Esophagus squamous epithelium (tissue), 5 donors: ENCODE results near the gene HOXB6. TPM values are rescaled to one million over a fixed set of nuclear protein-coding genes. Genes with fewer than 3 reads are reported as not detected.
A peak's percentile ranks its signal among the peaks of the same experiment; 100 is the strongest.

ENCODE experiments used
- DNase-seq: peaks from one replicate; lab custom pipeline; 2025; lab: John Stamatoyannopoulos, UW
- H3K27ac ChIP-seq, 4 donors: fragments of 200-600 bp; sonication (generic); one replicate each; pipeline ENCODE4 v1.5.1; 2016 to 2019; ENCODE audit warnings: mild to moderate bottlenecking in 1 of 4
- H3K27me3 ChIP-seq, 4 donors: fragments of 200-600 bp; sonication (generic); 1 replicate in 3 of 4; 2 replicates in 1 of 4; pipeline versions ENCODE4 v1.5.1 to v1.6.0; 2017 to 2021; ENCODE audit warnings: antibody characterized with exemption in 1 of 4
- H3K36me3 ChIP-seq, 3 donors: fragments of 200-600 bp; sonication (generic); one replicate each; pipeline ENCODE4 v1.5.1; 2016 to 2019
- H3K4me1 ChIP-seq, 3 donors: fragments of 200-600 bp; sonication (generic); one replicate each; pipeline ENCODE4 v1.5.1; 2017 to 2019
- H3K4me3 ChIP-seq, 4 donors: fragments of 200-600 bp; sonication (generic); 1 replicate in 3 of 4; 2 replicates in 1 of 4; pipeline ENCODE4 v1.5.1; 2016 to 2019; ENCODE audit warnings: mild to moderate bottlenecking in 2 of 4, moderate library complexity in 1 of 4
- H3K9me3 ChIP-seq, 3 donors: fragments of 200-600 bp; sonication (generic); one replicate each; pipeline ENCODE4 v1.5.1; 2016 to 2019
- CTCF ChIP-seq, 6 experiments: fragments of 450-650 bp in 4 of 6; fragments of 200-600 bp in 2 of 6; sonication (generic) in 2 of 6; IDR thresholded peaks; one replicate each; pipeline ENCODE4 v1.5.1; 2016 to 2019; ENCODE audit warnings: antibody characterized with exemption in 6 of 6, mild to moderate bottlenecking in 4 of 6, moderate library complexity in 4 of 6
- POLR2A ChIP-seq, 4 donors: fragments of 450-650 bp; IDR thresholded peaks; one replicate each; pipeline ENCODE4 v1.6.1; 2017; ENCODE audit warnings: antibody characterized with exemption in 4 of 4, mild to moderate bottlenecking in 4 of 4, moderate library complexity in 3 of 4
- WGBS, 2 donors: methylation state at CpG; one replicate each; pipeline ENCODE4 v1.1.5; 2018; 5-methylcytosine and 5-hydroxymethylcytosine counted together
- intact Hi-C: fragments of 100-400 bp; cut with DNase I; formaldehyde crosslinking; loops from one replicate; pipeline ENCODE4 v1.15.0; 2022
- total RNA-seq, 4 donors: library from RNA; depleted of rRNA; stranded (reverse); fragments of >200 nt; gene quantifications; one replicate each; pipeline ENCODE4 v1.1.0, GENCODE V29; 2016
- donor health status: DM: yes; HTN: yes; CAD: no.

The HOXB6 gene
- total RNA-seq, 4 donors from 2014 or later = 1.3 to 3.1 TPM; not detected in 2

DNA sequence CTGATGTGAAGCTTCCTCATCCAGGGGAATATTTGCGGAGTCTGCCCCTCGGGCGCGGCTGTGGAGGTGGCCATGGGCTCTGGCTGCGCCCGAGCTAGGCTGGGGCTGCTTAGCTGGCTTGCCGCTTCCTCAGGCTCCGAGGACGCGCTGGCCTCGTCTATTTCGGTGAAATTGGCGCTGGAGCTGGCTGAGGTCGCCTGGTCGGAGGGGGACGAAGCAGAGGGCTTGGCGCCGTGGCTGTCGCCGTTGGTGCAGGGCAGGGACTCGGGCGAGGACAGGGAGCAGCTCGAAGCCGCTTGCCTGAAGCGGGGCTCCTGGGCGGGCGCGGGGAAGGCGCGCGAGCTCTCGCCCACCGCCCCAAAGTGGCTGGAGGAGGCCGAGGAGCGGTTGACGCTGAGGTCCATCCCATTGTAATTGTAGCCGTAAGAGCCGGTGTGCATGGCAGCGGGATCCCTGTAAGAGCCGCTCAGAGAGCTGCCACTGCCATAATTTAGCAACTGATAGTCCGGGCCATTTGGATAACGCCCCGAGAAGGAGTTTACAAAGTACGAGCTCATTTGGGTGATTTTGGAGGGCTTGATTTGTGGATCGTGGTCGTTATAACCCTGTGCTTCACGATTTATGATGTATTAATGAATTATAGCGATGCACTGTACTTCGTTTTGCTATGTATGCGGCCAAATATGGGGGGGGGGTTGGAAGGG is 11.5 kb downstream of the HOXB6 start, which contains the start of gene HOXB5:
HOXB5 (minus strand) TSS at position 654 of the 704 bp plus-strand sequence; CDS start at position 557, 97 bp downstream.
- Histone ChIP-seq H3K27ac (peak within 1 kb of the TSS; percentile 11 to 69 (median 33)), H3K36me3 (no peaks in the 10 kb centered on the region), H3K4me3 (peak within 1 kb of the TSS; percentile 25 to 71 (median 42)), H3K27me3 (peaks cover 0 to 100% (median 41%) of the 10 kb centered on the region in 4 donors), H3K9me3 (no peaks in the 10 kb centered on the region), H3K4me1 (peaks cover 19 to 55% (median 45%) of the 10 kb centered on the region in 3 donors)
- WGBS, 2 donors = 3 to 5% methylated on average over 14 to 25 of the region's 50 CpGs
- no peak for TF ChIP-seq CTCF (IDR thresholded peaks at IDR 0.05)
- no peak for TF ChIP-seq POLR2A (IDR thresholded peaks at IDR 0.05)
- no peak for DNase-seq
- intact Hi-C loops = loop anchor here (5.0 kb wide), 1 partner anchor 256 kb away; no protein-coding TSS in a partner anchor

GRCh38 chr17:48592577-48592976 is 12.2 kb downstream of the HOXB6 start:
- Histone ChIP-seq H3K4me1 (peaks cover 12 to 48% (median 38%) of the 10 kb centered on the region in 3 donors), H3K9me3 (no peaks in the 10 kb centered on the region), H3K27ac (peak overlapping the region in 3 of 4 donors; percentile 17 to 69 (median 49)), H3K36me3 (no peaks in the 10 kb centered on the region), H3K4me3 (peak overlapping the region in 3 of 4 donors; percentile 38 to 71 (median 46)), H3K27me3 (peaks cover 0 to 100% (median 34%) of the 10 kb centered on the region in 4 donors)
- TF ChIP-seq CTCF (IDR thresholded peaks at IDR 0.05) (no peak), POLR2A (IDR thresholded peaks at IDR 0.05) (no peak)
- 6 to 19% methylated on average over 12 to 14 of the region's 14 CpGs for WGBS, 2 donors
- intact Hi-C loops = loop anchor here (5.0 kb wide), 1 partner anchor 255 kb away; no protein-coding TSS in a partner anchor
- DNase-seq = no peak

DNA sequence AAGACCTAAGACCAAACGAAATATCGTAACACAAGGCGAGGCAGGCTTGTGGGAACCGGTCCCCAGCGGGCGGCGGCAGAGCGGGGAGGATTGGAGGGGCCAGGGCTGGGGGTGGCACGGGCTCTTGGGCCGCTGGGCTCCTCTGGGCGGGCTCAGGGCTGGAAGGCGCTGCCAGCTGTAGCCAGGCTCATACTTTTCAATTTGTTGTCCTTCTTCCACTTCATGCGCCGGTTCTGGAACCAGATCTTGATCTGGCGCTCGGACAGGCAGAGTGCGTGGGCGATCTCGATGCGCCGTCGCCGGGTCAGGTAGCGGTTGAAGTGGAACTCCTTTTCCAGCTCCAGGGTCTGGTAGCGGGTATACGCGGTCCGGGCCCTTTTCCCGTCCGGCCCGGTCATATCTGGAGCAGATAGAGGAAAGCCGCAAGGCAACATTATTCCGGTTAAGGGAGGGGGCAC is 12.7 kb downstream of the HOXB6 start:
- no peaks in the 10 kb centered on the region for H3K36me3 ChIP-seq
- intact Hi-C loops = loop anchor here (5.0 kb wide), 1 partner anchor 255 kb away; no protein-coding TSS in a partner anchor
- peak overlapping the region in 2 of 4 donors; percentile 49 to 69 for H3K27ac ChIP-seq
- no peak for DNase-seq
- H3K9me3 ChIP-seq = no peaks in the 10 kb centered on the region
- H3K4me1 ChIP-seq = peaks cover 8 to 46% (median 35%) of the 10 kb centered on the region in 3 donors
- TF ChIP-seq CTCF (IDR thresholded peaks at IDR 0.05) (no peak), POLR2A (IDR thresholded peaks at IDR 0.05) (no peak)
- H3K27me3 ChIP-seq = peaks cover 0 to 100% (median 30%) of the 10 kb centered on the region in 4 donors
- 21 to 31% methylated on average over 10 to 21 of the region's 33 CpGs for WGBS, 2 donors
- H3K4me3 ChIP-seq = peak overlapping the region in 3 of 4 donors; percentile 38 to 71 (median 46)

GRCh38 chr17:48591255-48592056 is 13.3 kb downstream of the HOXB6 start:
- peaks cover 0 to 100% (median 23%) of the 10 kb centered on the region in 4 donors for H3K27me3 ChIP-seq
- H3K27ac ChIP-seq = no peak overlapping the region
- peaks cover 8 to 46% (median 32%) of the 10 kb centered on the region in 3 donors for H3K4me1 ChIP-seq

More at GRCh38 chr17:48591255-48592056, 13.3 kb downstream of the HOXB6 start:
- WGBS, 2 donors = 83 to 94% methylated on average over 10 of the region's 10 CpGs
- no peak for DNase-seq
- H3K4me3 ChIP-seq = peak overlapping the region in 1 of 4 donors; percentile 38
- no peaks in the 10 kb centered on the region for H3K9me3 ChIP-seq
- intact Hi-C loops = loop anchor here (5.0 kb wide), 1 partner anchor 254 kb away; no protein-coding TSS in a partner anchor
- TF ChIP-seq CTCF (IDR thresholded peaks at IDR 0.05) = no peak
- no peak for TF ChIP-seq POLR2A (IDR thresholded peaks at IDR 0.05)
- no peaks in the 10 kb centered on the region for H3K36me3 ChIP-seq
